NCI-H1930 (cell line): ENCODE measurements around the gene SHLD2.
A peak's percentile ranks its signal among the peaks of the same experiment; 100 is the strongest.
"Not testable (repeated sequence)": the region's sequence is repeated elsewhere in the genome, so short reads cannot be mapped to it uniquely, and the experiment has no call there.

Experiments used
- DNase-seq, 2 experiments: peaks; one replicate each; lab custom pipeline; 2025; lab: John Stamatoyannopoulos, UW

Gene SHLD2

GRCh38 chr10:87094373-87095235, at the start of gene SHLD2, which contains the start of gene GLUD1:
Gene SHLD2 (plus strand): TSS chr10:87095206. CDS start chr10:87151355, 56,149 bp downstream.
Gene GLUD1 (minus strand): TSS chr10:87094843. CDS start chr10:87094769, 74 bp downstream.
- peak; percentile 77 to 83 for DNase-seq

GRCh38 chr10:87045434-87045938, 49.5 kb upstream of the SHLD2 start:
- DNase-seq: no peak

- peak; percentile 45 to 59 for DNase-seq
Measured at GRCh38 chr10:87053111-87053510, 41.9 kb upstream of the SHLD2 start.

- peak in 1 of 2 experiments; percentile 19 for DNase-seq
Measured at GRCh38 chr10:87053577-87054181, 41.3 kb upstream of the SHLD2 start.

GRCh38 chr10:87054373-87055295, 40.4 kb upstream of the SHLD2 start:
- DNase-seq: no peak

- DNase-seq: no peak
Measured at GRCh38 chr10:87058171-87058570, 36.8 kb upstream of the SHLD2 start.

GRCh38 chr10:87059401-87059800, 35.6 kb upstream of the SHLD2 start:
- no peak for DNase-seq

GRCh38 chr10:87060280-87060928, 34.6 kb upstream of the SHLD2 start:
- DNase-seq: no peak

- DNase-seq: no peak
Measured at GRCh38 chr10:87064651-87065050, 30.4 kb upstream of the SHLD2 start.

- no peak for DNase-seq
Measured at GRCh38 chr10:87066178-87066577, 28.8 kb upstream of the SHLD2 start.

- no peak for DNase-seq
Measured at GRCh38 chr10:87066865-87067264, 28.1 kb upstream of the SHLD2 start.

GRCh38 chr10:87068281-87068680, 26.7 kb upstream of the SHLD2 start:
- no peak for DNase-seq

- DNase-seq: no peak
Measured at GRCh38 chr10:87072449-87072848, 22.6 kb upstream of the SHLD2 start.

GRCh38 chr10:87076421-87076820, 18.6 kb upstream of the SHLD2 start:
- DNase-seq: not testable (repeated sequence)

- no peak for DNase-seq
Measured at GRCh38 chr10:87079106-87079836, 15.7 kb upstream of the SHLD2 start.

GRCh38 chr10:87080621-87081020, 14.4 kb upstream of the SHLD2 start:
- DNase-seq: not testable (repeated sequence)

- DNase-seq: not testable (repeated sequence)
Measured at GRCh38 chr10:87081574-87081973, 13.4 kb upstream of the SHLD2 start.

- DNase-seq: not testable (repeated sequence)
Measured at GRCh38 chr10:87082219-87082618, 12.8 kb upstream of the SHLD2 start.

- not testable (repeated sequence) for DNase-seq
Measured at GRCh38 chr10:87083576-87084290, 11.3 kb upstream of the SHLD2 start.

GRCh38 chr10:87084291-87084782, 10.7 kb upstream of the SHLD2 start:
- DNase-seq: not testable (repeated sequence)
